Measurements from ENCODE around the gene GNG4.

- TF ChIP-seq FOXK2 (IDR thresholded peaks at IDR 0.05) (no peak), SUZ12 (IDR thresholded peaks at IDR 0.05) (no peak), FOXM1 (IDR thresholded peaks at IDR 0.05; ENCODE audit: borderline replicate concordance) (no peak), SP1 (IDR thresholded peaks at IDR 0.05) (no peak), HDGF (IDR thresholded peaks at IDR 0.05; ENCODE audit: borderline replicate concordance) (no peak), CTBP1 (IDR thresholded peaks at IDR 0.05; ENCODE audit: borderline replicate concordance) (no peak), ZNF384 (IDR thresholded peaks at IDR 0.05) (no peak), TARDBP (IDR thresholded peaks at IDR 0.05) (no peak), FOXA1 (IDR thresholded peaks at IDR 0.05) (no peak), ELF4 (IDR thresholded peaks at IDR 0.05) (no peak), PKNOX1 (IDR thresholded peaks at IDR 0.05) (no peak)
These were observed 11.6 kb downstream of the GNG4 start for GRCh38 chr1:235637756-235638534.
